ENCODE measurements around the gene RDH5.

GRCh38 chr12:55717011-55718007, 2.9 kb upstream of the RDH5 start:
- TF ChIP-seq CTCF (conservative IDR thresholded peaks at IDR 0.05 in 1 of 2, IDR thresholded peaks at IDR 0.05 in 1 of 2; ENCODE audit: extremely low read depth in 1 of 2, insufficient read depth in 1 of 2, low read depth in 1 of 2, low read length in 2 of 2) (no peak), EZH2 (IDR thresholded peaks at IDR 0.05; ENCODE audit: borderline replicate concordance, low read length) (no peak)
